Coronary artery (tissue), 2 donors: Measurements from ENCODE around the gene NUP210.

Experiments used
- DNase-seq: peaks from one replicate; pipeline ENCODE4 v3.0.0-alpha.2; 2017; ENCODE audit warnings: low spot score
- H3K27ac ChIP-seq, 2 donors: fragments of 200-600 bp; sonication (generic); one replicate each; pipeline ENCODE4 v1.5.1; 2016 to 2019
- H3K4me3 ChIP-seq: fragments of 200-600 bp; sonication (generic); 2 replicates; pipeline ENCODE4 v1.5.1; 2016; ENCODE audit warnings: mild to moderate bottlenecking, moderate library complexity
- TF ChIP-seq, protein P1 (sequence below): fragments of 200-600 bp; sonication (generic); IDR thresholded peaks from one replicate; pipeline ENCODE4 v1.5.1; 2019; ENCODE audit warnings: antibody characterized with exemption

The NUP210 gene

DNA sequence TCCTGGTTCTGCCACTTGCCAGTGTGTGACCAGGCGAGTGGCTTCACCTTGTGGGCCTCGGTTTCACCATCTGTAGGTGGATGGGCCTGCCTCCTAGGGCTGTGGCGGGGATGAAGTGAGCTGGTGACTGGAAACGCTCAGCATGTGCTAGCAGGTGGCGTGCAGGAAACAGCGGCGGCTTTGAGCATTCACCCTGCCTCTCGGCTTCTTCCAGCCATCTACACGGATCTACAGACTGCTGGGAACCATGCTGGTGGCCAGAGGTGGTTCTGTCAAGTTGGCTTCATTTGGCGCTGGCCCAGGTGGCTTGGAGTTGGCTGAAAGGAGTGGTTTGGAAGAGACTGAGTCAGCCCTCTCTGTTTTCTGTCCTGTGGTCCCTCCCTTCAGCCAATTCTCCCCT is 106.3 kb downstream of the NUP210 start:
- TF ChIP-seq, protein P1, sequence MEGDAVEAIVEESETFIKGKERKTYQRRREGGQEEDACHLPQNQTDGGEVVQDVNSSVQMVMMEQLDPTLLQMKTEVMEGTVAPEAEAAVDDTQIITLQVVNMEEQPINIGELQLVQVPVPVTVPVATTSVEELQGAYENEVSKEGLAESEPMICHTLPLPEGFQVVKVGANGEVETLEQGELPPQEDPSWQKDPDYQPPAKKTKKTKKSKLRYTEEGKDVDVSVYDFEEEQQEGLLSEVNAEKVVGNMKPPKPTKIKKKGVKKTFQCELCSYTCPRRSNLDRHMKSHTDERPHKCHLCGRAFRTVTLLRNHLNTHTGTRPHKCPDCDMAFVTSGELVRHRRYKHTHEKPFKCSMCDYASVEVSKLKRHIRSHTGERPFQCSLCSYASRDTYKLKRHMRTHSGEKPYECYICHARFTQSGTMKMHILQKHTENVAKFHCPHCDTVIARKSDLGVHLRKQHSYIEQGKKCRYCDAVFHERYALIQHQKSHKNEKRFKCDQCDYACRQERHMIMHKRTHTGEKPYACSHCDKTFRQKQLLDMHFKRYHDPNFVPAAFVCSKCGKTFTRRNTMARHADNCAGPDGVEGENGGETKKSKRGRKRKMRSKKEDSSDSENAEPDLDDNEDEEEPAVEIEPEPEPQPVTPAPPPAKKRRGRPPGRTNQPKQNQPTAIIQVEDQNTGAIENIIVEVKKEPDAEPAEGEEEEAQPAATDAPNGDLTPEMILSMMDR = no peak
- no peak for DNase-seq

DNA sequence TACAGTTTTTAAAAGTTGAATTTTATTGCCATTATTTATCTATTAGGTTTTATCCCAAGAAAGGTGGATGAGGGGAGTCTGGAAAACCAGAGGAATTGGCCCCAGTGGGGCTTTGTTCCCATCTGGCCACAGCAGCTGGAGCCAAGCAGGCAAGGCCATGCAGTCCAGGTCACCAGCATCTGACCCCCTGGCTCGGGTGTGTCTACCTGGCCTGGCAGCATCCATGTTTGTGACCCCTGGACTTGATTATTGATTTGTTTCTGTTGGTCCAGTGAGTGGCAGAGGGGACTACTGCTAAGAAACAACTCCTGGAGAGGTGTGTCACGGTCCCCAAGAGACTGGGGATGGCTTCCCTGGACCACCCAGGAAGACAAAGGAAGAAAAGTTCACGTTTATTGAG is 111.1 kb downstream of the NUP210 start:
- DNase-seq = no peak
- TF ChIP-seq, protein P1 = no peak

More for the DNA sequence above, 106.3 kb downstream of the NUP210 start:
- Histone ChIP-seq H3K27ac (no peak overlapping the region), H3K4me3 (no peak overlapping the region)

DNA sequence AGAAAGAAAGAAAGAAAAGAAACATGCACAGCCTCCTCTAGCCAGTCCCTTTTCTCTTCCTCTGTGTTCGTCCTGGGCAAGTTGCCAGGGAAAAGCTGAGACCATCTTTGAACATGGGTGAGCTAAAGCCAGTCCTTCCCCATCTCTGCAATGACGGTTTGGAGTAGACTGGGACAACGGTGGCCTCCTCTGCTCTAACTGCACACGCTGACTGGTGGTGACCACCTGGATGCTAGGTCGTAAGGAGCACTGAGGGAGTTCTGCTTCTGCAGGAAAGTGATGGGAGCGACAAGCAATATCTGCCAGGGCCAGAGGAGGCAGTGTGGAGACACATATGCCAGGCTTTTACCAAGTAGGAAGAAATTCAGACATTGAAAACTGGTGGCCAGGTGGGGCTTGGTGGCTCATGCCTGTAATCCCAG is 111.7 kb downstream of the NUP210 start:
- no peak overlapping the region for H3K27ac ChIP-seq
- TF ChIP-seq, protein P1 = peak; percentile 14
- DNase-seq = no peak
- H3K4me3 ChIP-seq = no peak overlapping the region

More for the DNA sequence above, 111.1 kb downstream of the NUP210 start:
- no peak overlapping the region for H3K4me3 ChIP-seq
- no peak overlapping the region for H3K27ac ChIP-seq

DNA sequence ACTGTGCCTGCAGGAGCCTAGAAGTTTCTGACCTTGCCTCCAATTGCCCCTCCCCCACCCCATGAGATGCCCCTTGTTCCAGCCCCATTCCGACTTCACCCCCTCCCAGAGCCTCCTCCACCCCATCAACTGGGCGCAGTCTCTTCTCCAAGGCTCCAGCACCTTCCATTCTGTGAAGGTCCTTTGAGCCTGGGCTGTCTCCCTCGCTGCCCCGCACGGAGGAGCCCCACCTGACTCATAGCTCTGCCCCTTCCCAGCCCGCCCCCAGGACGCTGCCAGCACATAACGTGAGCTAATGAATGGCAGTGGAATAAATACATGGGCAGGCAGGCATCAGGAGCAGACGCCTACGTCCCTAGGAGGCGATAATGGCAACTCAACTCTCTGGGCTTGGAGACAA is 113.1 kb downstream of the NUP210 start:
- Histone ChIP-seq H3K27ac (no peak overlapping the region), H3K4me3 (no peak overlapping the region)
- TF ChIP-seq, protein P1 = no peak
- DNase-seq = no peak

DNA sequence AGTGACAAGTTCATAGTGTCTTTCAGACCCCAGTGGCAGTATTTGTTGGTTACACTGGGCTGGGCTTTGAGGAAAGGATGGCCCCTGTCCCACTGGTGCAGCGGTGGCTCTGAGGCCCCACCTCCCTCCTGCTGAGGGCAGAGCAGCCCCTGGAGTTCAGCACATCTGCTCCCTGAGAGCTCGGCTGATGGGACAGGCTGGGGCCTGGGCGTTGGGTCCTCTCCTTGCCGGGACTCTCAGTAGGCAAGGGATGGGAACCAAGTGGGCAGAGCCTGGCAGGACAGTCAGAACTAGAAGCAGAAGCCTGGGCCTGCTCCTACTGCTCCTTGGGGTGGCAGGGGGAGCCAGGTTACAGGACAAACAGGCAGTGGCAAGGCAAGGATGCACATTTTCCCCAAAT is 114.5 kb downstream of the NUP210 start:
- TF ChIP-seq, protein P1 = no peak
- no peak for DNase-seq
- Histone ChIP-seq H3K27ac (no peak overlapping the region), H3K4me3 (no peak overlapping the region)

DNA sequence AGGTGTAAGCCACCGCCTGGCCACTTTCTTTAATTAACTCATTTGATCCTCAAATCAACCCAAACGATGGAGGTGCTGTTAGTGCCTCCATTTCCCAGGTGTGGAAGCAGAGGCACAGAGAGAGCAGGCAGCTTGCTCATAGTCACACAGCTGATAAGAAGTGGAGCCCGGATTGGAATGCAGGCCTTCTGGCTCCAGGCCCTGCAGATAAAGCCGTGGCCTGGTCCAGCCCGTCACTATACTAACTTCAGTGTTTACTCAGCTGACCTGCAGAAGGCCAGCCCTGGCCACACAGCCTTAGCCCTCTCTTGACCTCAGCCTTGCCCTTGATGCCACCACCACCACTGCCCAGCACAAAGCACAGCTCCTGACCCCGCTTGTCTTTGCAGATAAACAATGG is 116.7 kb downstream of the NUP210 start:
- Histone ChIP-seq H3K27ac (no peak overlapping the region), H3K4me3 (no peak overlapping the region)
- no peak for DNase-seq
- TF ChIP-seq, protein P1 = no peak

DNA sequence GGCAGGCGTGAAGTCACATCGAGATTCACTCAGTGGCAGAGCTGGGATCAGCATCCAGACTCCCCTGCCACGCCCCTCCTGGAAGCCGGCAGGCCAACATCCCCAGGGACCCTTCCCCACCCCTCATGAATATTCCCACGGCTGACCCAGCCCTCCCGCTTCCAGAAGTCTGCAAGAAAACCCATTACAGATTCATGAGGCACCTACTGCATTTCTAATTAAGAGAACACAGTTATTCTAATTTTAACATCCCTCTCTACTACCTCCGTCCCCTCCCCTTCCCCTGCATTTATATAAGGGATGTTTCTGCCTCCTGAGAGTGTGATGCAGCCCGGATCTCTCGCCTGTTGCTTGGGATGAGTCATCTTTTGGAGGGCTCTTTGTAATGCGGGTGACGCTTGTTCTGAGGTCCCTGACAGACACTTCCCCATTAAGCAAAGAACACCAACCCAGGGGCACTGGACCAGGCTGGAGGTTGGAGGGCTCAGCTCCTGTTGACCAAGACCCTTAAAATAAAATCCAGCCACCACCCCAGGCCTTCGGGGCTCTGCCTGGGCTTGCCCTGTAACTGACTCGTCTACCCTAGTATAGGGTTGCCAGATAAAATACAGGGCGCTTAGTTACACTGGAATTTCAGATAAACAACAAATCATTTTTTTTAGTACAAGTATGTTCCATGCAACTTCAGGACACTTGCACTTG is 118.7 kb downstream of the NUP210 start:
- H3K4me3 ChIP-seq = no peak overlapping the region
- no peak for DNase-seq
- TF ChIP-seq, protein P1 = no peak
- H3K27ac ChIP-seq = peak overlapping the region in 1 of 2 donors; percentile 22
